GM18861 (cell line): ENCODE results near the gene CACNA1D.

Source experiments
- ATAC-seq: cut with Tn5 transposase; IDR thresholded peaks from one replicate; pipeline ENCODE4 v1.9.1; 2021; ENCODE audit not compliant: unreplicated experiment

The CACNA1D gene

DNA sequence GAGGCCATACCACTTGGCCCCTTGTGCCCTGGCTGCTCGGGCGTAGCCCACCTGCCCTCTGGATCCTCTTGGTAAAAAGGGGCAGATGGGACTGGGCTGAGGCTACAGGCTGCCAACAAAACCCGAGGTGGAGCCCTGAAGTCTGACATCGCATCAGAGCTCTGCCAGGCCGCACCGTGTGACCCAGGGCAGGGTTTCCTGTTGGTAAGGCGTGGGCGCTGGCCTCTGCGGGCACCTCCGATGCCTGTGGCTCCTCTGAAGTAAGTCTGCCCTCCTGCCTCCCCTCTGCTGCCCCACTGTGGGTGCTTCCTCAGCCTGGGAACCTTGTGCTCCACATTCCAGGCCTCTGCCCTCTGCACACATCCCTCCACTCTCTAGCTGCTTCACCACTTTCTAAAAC, 342.9 kb downstream of the CACNA1D start:
- no peak for ATAC-seq

- no peak for ATAC-seq
Observed at GRCh38 chr3:53841296-53841695, 346.9 kb downstream of the CACNA1D start.

GRCh38 chr3:53842436-53843194, 348.2 kb downstream of the CACNA1D start:
- no peak for ATAC-seq

- ATAC-seq = peak; percentile 52
Observed at GRCh38 chr3:53843195-53844177, 349.1 kb downstream of the CACNA1D start.

- no peak for ATAC-seq
Observed at GRCh38 chr3:53844262-53845102, 350.1 kb downstream of the CACNA1D start.

DNA sequence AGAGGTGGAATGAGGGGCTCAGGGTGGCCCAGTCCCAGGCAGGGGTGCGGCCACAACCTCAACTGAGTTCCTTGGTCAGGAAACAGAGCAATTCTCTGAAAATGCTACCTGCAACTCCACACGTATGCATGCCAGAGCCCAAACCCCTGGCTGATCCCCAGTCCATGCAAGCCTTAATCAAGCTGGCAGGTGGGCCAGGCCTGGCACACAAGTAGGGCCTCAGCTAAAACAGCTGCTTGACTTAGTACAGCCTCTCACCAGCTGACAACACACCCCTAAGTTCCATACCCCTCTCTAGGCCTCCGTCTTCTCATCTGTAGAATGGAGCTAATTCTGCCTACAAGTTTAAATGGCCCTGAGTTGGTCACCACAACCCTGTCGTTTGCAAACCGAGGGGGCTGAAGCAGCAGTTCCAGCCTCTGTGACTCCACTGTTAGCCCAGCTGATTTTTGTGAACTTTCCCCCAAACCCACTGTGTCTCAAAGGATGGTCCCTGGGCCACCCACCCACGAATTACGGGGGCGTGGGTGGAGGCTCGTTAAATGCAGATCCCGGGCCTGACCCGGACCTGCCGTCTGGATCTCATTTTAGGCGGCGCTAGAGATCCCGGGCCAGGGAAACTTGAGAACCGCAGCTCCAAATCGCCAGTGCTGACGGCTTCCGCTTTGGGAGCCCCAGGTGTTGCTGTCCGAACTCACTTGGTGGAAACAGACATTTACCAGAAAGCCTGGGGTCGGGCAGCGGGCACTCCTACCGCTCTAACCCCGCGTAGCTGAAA, 350.9 kb downstream of the CACNA1D start:
- no peak for ATAC-seq

- ATAC-seq = no peak
Observed at GRCh38 chr3:53845881-53846133, 351.4 kb downstream of the CACNA1D start.

- peak; percentile 37 for ATAC-seq
Observed at GRCh38 chr3:53846134-53846850, 351.9 kb downstream of the CACNA1D start, which contains the start of the genes CHDH and IL17RB. Gene CHDH (minus strand): TSS chr3:53846419. CDS start chr3:53824008, 22,411 bp downstream. Gene IL17RB (plus strand): TSS chr3:53846568. CDS start chr3:53846589, 21 bp downstream.

DNA sequence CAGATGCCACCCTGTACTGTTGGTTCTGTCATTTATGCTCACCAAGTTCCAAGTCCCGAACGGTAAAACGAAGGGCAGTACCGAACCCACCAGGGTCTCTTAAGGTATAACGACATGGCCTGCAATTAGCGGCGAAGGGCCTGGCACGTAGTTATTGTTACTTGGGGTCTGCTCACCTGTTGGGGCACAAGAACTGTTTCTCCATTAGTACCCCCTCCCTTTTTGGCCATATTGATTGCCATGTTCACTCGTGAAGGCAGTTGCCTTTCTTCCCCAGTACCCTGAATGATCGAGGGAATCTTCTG, 352.4 kb downstream of the CACNA1D start:
- ATAC-seq = no peak

DNA sequence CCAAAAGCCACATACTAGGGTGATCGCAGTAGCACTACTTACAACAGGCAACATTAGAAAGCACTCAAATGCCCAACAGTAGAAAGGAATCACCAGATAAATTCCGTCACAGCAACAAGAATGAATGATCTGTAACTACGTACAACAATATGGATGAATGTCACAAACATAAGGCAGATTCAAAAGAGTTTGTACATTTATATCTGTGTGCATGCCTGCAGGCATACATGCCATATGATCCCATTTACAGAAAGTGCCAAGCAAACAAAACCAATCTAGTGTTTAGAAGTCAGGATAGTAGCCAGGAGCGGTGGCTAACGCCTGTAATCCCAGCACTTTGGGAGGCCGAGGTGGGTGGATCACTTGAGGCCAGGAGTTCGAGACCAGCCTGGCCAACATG, 355.5 kb downstream of the CACNA1D start:
- no peak for ATAC-seq

DNA sequence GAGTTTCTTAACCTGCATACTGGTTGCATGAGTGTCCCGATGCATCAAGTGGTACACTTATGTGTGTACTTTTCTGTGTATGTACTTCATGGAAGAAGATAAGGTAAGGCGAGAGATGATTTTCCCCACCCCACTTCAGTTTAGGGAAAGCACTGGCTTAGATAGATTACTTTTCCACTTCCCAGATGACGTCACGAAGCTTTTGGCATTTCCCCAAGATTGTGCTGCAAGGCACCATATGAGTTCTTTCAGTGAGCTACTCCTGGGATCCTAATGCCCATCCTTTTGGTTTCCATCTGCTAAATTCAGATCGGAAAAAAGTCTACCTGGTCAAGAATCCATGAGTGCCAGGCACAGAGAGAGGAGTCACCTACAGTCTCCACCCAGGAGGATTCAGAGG, 356.5 kb downstream of the CACNA1D start:
- no peak for ATAC-seq

DNA sequence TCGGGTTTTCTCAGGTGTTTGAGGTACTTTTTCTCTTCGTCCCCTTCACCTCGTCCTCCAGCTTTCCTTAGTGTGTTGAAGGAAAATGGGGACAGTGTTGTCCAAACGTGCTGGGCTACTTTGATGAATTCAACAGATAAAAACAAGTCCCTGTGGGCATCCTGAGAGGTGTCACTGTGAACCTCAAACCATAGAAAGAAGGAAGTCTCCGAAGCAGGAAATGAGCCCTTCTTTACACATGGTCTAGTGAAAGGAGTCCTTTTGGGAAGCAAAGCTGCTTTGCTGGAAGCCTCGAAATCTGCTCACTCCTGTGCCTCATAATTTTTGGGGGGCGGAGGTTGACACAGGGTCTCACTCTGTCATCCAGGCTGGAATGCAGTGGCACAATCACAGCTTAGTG, 362.6 kb downstream of the CACNA1D start:
- no peak for ATAC-seq

- no peak for ATAC-seq
Observed at GRCh38 chr3:53858096-53858741, 363.8 kb downstream of the CACNA1D start.

DNA sequence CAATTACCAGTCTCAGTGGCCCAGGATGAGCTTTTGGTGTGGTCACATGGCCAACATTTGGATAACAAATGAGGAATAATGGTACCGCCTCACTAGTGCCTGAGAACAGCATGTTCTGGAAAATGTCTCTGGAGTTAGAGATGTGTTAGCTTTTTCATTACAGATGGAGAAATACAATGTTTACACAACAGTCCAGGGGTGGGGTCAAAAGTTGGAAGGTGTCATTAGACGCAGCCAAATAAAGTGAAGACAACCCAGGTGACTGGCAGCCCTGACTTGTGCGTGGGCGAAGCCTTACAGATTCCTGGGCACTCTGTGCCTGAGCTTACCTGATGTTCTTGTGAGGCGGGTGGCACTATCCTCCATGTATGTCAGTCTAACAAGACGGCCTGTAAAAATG, 364.8 kb downstream of the CACNA1D start:
- no peak for ATAC-seq

DNA sequence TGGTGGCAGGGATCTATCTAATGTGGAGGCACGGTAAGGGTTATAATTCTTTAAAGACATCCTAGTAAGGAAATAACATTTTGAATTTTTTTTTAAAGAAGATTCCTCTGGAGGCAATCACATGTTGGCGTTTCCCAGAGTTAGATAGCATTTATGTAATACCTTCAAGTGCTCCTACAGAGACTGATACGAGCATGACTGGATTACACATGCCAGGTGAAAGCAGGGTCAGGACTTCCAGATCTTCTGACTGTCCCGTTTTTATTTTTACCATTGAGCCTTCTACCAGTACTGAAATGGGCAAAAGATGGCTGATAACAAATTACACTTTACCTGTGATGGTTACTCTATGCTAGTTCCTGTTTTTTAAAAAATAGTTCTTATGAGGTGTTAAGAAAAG, 365.8 kb downstream of the CACNA1D start:
- no peak for ATAC-seq

DNA sequence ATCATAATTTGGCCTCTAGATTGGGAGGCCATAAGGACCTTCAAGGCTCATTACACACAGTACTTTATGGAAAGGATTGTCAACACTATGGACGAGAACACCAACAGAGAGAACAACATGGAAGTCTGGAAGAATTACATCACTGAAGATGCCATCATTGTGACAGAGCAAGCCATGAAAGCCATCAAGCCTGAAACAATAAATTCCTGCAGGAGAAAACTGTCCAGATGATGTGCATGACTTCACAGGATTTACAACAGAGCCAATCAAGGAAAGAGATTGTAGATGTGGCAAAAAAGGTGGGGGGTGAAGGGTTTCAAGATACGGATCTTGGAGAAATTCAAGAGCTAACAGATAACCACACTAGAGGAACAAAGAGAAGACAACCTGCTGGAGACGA, 367.8 kb downstream of the CACNA1D start:
- ATAC-seq = no peak

- peak; percentile 45 for ATAC-seq
Observed at GRCh38 chr3:53863145-53863544, 368.7 kb downstream of the CACNA1D start.
